Esophagus muscularis mucosa (tissue), 4 donors: ENCODE results near the gene SLC6A3.

Experiments
- EP300 ChIP-seq: sonication (generic); formaldehyde crosslinking; IDR thresholded peaks from one replicate; pipeline ENCODE4 v1.6.1; 2017; ENCODE audit warnings: antibody characterized with exemption
- POLR2A ChIP-seq: fragments of 450-650 bp; IDR thresholded peaks from one replicate; pipeline ENCODE4 v1.6.1; 2017; ENCODE audit warnings: antibody characterized with exemption, moderate library complexity, mild to moderate bottlenecking, low read depth
- POLR2AphosphoS5 ChIP-seq, 2 donors: sonication (generic); formaldehyde crosslinking; IDR thresholded peaks; one replicate each; pipeline ENCODE4 v1.6.1; 2017; ENCODE audit warnings: antibody characterized with exemption in 2 of 2
- TF ChIP-seq, protein P1 (sequence below), 3 experiments: fragments of 200-600 bp in 2 of 3; fragments of 450-650 bp in 1 of 3; sonication (generic) in 2 of 3; IDR thresholded peaks; one replicate each; pipeline ENCODE4 v1.5.1; 2017 to 2019; ENCODE audit warnings: antibody characterized with exemption in 3 of 3, mild to moderate bottlenecking in 2 of 3, moderate library complexity in 1 of 3

DNA sequence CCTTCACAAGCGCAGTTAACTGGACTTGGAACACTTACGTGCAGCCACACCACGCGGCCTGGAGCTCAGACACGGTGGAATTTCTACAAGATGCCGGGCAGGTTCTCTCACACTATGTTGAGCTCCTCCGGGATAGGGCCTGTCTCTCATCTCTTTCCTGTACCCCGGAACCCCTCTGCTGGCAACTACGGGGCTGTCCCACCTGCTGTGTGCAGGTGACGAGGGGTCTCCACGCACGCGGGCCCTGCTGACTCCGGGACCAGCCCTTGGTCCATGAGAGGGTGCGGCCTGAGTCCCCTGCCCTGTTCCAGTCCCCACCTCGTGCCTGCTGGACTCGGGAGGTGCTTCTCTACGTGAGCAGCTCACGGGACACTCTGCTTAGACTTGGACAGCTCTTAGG lies 40.1 kb downstream of the SLC6A3 start:
- TF ChIP-seq POLR2A (no peak), EP300 (no peak), POLR2AphosphoS5 (IDR thresholded peaks at IDR 0.05) (no peak)
- TF ChIP-seq, protein P1, sequence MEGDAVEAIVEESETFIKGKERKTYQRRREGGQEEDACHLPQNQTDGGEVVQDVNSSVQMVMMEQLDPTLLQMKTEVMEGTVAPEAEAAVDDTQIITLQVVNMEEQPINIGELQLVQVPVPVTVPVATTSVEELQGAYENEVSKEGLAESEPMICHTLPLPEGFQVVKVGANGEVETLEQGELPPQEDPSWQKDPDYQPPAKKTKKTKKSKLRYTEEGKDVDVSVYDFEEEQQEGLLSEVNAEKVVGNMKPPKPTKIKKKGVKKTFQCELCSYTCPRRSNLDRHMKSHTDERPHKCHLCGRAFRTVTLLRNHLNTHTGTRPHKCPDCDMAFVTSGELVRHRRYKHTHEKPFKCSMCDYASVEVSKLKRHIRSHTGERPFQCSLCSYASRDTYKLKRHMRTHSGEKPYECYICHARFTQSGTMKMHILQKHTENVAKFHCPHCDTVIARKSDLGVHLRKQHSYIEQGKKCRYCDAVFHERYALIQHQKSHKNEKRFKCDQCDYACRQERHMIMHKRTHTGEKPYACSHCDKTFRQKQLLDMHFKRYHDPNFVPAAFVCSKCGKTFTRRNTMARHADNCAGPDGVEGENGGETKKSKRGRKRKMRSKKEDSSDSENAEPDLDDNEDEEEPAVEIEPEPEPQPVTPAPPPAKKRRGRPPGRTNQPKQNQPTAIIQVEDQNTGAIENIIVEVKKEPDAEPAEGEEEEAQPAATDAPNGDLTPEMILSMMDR (IDR thresholded peaks at IDR 0.05): no peak
